ENCODE results near the gene ZBTB20. TPM values are rescaled to one million over a fixed set of nuclear protein-coding genes. Genes with fewer than 3 reads are reported as not detected.

Gene ZBTB20
- total RNA-seq, 2 experiments from 2014 or later = 5.2 to 6.4 TPM

DNA sequence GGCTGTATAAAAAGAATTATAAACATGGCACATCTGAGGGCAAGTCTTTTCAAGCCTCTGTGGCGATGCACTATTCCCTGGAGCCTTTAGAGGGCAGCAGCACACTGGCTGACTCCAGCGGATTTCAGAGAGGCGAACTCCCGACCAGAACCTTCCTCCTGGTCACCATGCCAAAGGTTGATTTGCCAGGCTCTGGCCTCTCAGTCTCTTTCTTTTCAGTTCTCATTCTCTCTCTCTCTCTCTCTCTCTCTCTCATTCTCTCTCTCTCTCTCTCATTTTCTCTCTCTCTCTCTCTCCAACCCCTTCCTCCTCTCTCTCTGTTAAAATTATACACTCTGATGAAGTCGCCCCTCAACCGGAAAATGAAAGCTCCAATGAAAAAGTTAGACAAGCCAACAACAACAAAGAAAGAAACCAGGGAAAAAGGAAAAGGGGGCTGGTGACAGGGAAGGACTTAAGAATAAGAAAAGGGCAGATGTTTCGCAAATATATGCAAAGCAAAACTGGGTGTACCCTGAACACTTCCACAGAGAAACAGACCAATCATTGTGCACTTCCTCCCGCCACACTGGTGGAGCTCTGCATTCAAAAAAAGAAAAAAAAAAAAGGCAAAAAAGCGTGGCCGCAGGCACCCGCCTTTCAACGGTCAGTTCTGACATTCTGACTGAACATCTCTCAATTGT, 763.1 kb downstream of the ZBTB20 start:
- peaks cover 11% of the 10 kb centered on the region for H3K4me1 Mint-ChIP-seq
- H3K27me3 Mint-ChIP-seq = no peaks in the 10 kb centered on the region
- peak overlapping the region; percentile 84 for H3K27ac Mint-ChIP-seq
- ChIA-PET CTCF (interaction anchor here (0.7 to 6.7 kb wide), 22 partner anchors 10 to 1335 kb away, joined by 3 to 89 read pairs (median 5); no protein-coding TSS in a partner anchor), POLR2A (interaction anchor here (0.6 kb wide), 1 partner anchor 1173 kb away, joined by 5 read pairs; the partner anchor contains the start of gene BOC)
- peaks cover 3% of the 10 kb centered on the region for H3K36me3 Mint-ChIP-seq (ENCODE audit: low read depth)
- DNase-seq = peak; percentile 83
- H3K9me3 Mint-ChIP-seq (ENCODE audit: low read depth) = no peaks in the 10 kb centered on the region
- peak; percentile 93 for ATAC-seq
- intact Hi-C loops (cut with DNase I, micrococcal nuclease) = loop anchor here (1.0 to 10.0 kb wide), 8 partner anchors 28 to 1431 kb away; no protein-coding TSS in a partner anchor
- peak overlapping the region; percentile 53 for H3K4me3 Mint-ChIP-seq

GRCh38 chr3:114380233-114380651, 766.8 kb downstream of the ZBTB20 start:
- Mint-ChIP-seq H3K4me1 (peaks cover 8% of the 10 kb centered on the region), H3K36me3 (ENCODE audit: low read depth) (peaks cover 2% of the 10 kb centered on the region), H3K4me3 (no peak overlapping the region), H3K27ac (no peak overlapping the region), H3K27me3 (no peaks in the 10 kb centered on the region), H3K9me3 (ENCODE audit: low read depth) (no peaks in the 10 kb centered on the region)
- no peak for DNase-seq
- ChIA-PET CTCF (interaction anchor here (0.6 to 6.7 kb wide), 10 partner anchors 8 to 472 kb away, joined by 3 to 89 read pairs (median 3); no protein-coding TSS in a partner anchor), POLR2A (no interaction called here)
- intact Hi-C loops (cut with DNase I, micrococcal nuclease) = loop anchor here (5.0 to 10.0 kb wide), 5 partner anchors 125 to 1435 kb away; no protein-coding TSS in a partner anchor
- no peak for ATAC-seq

GRCh38 chr3:114379266-114379665, 767.8 kb downstream of the ZBTB20 start:
- ATAC-seq (no peak), DNase-seq (no peak)
- Mint-ChIP-seq H3K36me3 (ENCODE audit: low read depth) (peaks cover 2% of the 10 kb centered on the region), H3K4me1 (peaks cover 4% of the 10 kb centered on the region), H3K27me3 (no peaks in the 10 kb centered on the region), H3K4me3 (no peak overlapping the region), H3K27ac (no peak overlapping the region), H3K9me3 (ENCODE audit: low read depth) (no peaks in the 10 kb centered on the region)
- intact Hi-C loops (cut with DNase I, micrococcal nuclease) = no loop called here
- POLR2A ChIA-PET = interaction anchor here (0.7 to 0.8 kb wide), 2 partner anchors 246 to 1405 kb away, joined by 3 read pairs; no protein-coding TSS in a partner anchor
- CTCF ChIA-PET = interaction anchor here (0.7 to 1.5 kb wide), 3 partner anchors 15 to 52 kb away, joined by 3 to 4 read pairs (median 3); no protein-coding TSS in a partner anchor

DNA sequence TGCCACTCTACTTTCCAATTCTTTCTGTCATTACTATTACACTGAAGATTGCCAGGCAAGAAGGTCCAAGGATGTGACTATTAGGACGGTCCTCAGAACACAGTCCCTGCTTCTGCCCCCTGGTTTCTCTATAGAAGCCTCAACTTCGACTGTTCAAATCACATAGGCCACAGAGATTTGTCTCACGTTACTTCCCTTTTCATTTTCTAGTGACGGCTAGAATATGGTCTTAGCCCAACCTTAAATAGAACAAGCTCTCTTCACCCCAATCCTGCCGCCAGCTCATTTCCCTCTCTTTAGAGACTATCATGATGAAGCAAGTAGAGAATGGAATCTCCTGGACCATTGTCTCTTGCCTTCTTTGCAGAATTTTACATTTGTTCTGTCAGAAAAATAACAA, 768.3 kb downstream of the ZBTB20 start:
- ChIA-PET CTCF (interaction anchor here (0.8 to 1.5 kb wide), 2 partner anchors 16 to 22 kb away, joined by 3 to 4 read pairs; no protein-coding TSS in a partner anchor), POLR2A (interaction anchor here (0.7 kb wide), 1 partner anchor 246 kb away, joined by 3 read pairs; no protein-coding TSS in a partner anchor)
- Mint-ChIP-seq H3K4me3 (no peak overlapping the region), H3K36me3 (ENCODE audit: low read depth) (peaks cover 2% of the 10 kb centered on the region), H3K27me3 (no peaks in the 10 kb centered on the region), H3K9me3 (ENCODE audit: low read depth) (no peaks in the 10 kb centered on the region), H3K4me1 (no peaks in the 10 kb centered on the region), H3K27ac (no peak overlapping the region)
- intact Hi-C loops (cut with DNase I, micrococcal nuclease) = no loop called here
- ATAC-seq (no peak), DNase-seq (no peak)

GRCh38 chr3:114377426-114377825, 769.7 kb downstream of the ZBTB20 start:
- Mint-ChIP-seq H3K36me3 (ENCODE audit: low read depth) (peaks cover 2% of the 10 kb centered on the region), H3K27me3 (no peaks in the 10 kb centered on the region), H3K27ac (no peak overlapping the region), H3K4me1 (no peaks in the 10 kb centered on the region), H3K4me3 (no peak overlapping the region), H3K9me3 (ENCODE audit: low read depth) (no peaks in the 10 kb centered on the region)
- DNase-seq (no peak), ATAC-seq (no peak)
- POLR2A ChIA-PET = no interaction called here
- intact Hi-C loops (cut with DNase I, micrococcal nuclease) = no loop called here
- CTCF ChIA-PET = interaction anchor here (0.7 to 1.9 kb wide), 3 partner anchors 9 to 542 kb away, joined by 3 to 9 read pairs (median 3); no protein-coding TSS in a partner anchor

GRCh38 chr3:114376516-114377185, 770.4 kb downstream of the ZBTB20 start:
- no peak for DNase-seq
- Mint-ChIP-seq H3K36me3 (ENCODE audit: low read depth) (peaks cover 2% of the 10 kb centered on the region), H3K27ac (no peak overlapping the region), H3K9me3 (ENCODE audit: low read depth) (no peaks in the 10 kb centered on the region), H3K4me3 (no peak overlapping the region), H3K27me3 (no peaks in the 10 kb centered on the region), H3K4me1 (no peaks in the 10 kb centered on the region)
- ChIA-PET POLR2A (no interaction called here), CTCF (interaction anchor here (0.7 to 1.9 kb wide), 7 partner anchors 10 to 1413 kb away, joined by 3 to 9 read pairs (median 3); no protein-coding TSS in a partner anchor)
- ATAC-seq = no peak
- intact Hi-C loops (cut with DNase I, micrococcal nuclease) = no loop called here

- Mint-ChIP-seq H3K27ac (no peak overlapping the region), H3K9me3 (ENCODE audit: low read depth) (no peaks in the 10 kb centered on the region), H3K36me3 (ENCODE audit: low read depth) (peaks cover 2% of the 10 kb centered on the region), H3K4me1 (no peaks in the 10 kb centered on the region), H3K27me3 (no peaks in the 10 kb centered on the region), H3K4me3 (no peak overlapping the region)
- DNase-seq (no peak), ATAC-seq (no peak)
- intact Hi-C loops (cut with DNase I, micrococcal nuclease) = no loop called here
- CTCF ChIA-PET = interaction anchor here (0.9 to 1.9 kb wide), 4 partner anchors 10 to 21 kb away, joined by 3 to 9 read pairs (median 4); no protein-coding TSS in a partner anchor
- POLR2A ChIA-PET = no interaction called here
Observed at GRCh38 chr3:114375608-114376421, 771.3 kb downstream of the ZBTB20 start.

GRCh38 chr3:114374433-114374990, 772.6 kb downstream of the ZBTB20 start:
- H3K27ac Mint-ChIP-seq = no peak overlapping the region
- no peaks in the 10 kb centered on the region for H3K27me3 Mint-ChIP-seq
- H3K4me1 Mint-ChIP-seq = no peaks in the 10 kb centered on the region
- DNase-seq (no peak), ATAC-seq (no peak)
- H3K36me3 Mint-ChIP-seq (ENCODE audit: low read depth) = peaks cover 2% of the 10 kb centered on the region
- intact Hi-C loops (cut with DNase I, micrococcal nuclease) = no loop called here
- no peak overlapping the region for H3K4me3 Mint-ChIP-seq
- ChIA-PET CTCF (no interaction called here), POLR2A (no interaction called here)
- no peaks in the 10 kb centered on the region for H3K9me3 Mint-ChIP-seq (ENCODE audit: low read depth)

DNA sequence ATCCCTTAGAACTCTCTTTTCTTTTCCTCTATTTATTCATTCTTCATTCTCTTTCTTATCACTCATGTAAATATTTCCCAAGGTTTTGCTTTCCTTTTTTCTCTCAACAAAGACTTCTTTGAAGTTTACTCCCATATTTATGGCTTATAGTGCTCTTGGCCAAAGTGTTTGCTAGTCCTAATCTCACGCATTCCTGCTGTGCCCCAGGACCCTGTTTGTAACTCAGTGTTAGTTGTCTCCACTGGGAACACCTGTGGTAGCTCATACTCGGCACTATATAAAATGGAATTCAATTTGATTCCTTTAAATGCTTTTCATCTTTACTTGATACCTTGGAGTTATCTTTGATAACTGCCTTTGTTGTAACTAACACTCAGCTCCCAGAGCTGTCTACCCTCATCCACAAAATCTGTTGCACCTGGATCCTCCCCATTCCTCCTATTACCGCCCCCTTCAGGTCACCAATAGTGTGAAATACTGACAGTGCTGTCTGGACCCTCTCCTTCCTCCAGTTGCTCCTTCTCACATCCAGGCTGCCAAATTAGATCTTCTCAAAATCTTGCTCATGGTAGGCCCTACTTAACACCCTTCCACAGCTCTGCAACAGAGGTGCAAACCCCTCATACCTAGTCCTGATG, 776.4 kb downstream of the ZBTB20 start:
- no peak overlapping the region for H3K27ac Mint-ChIP-seq
- ChIA-PET POLR2A (no interaction called here), CTCF (interaction anchor here (1.0 kb wide), 2 partner anchors 12 to 85 kb away, joined by 3 to 6 read pairs; no protein-coding TSS in a partner anchor)
- H3K4me1 Mint-ChIP-seq = no peaks in the 10 kb centered on the region
- ATAC-seq = no peak
- H3K27me3 Mint-ChIP-seq = no peaks in the 10 kb centered on the region
- H3K9me3 Mint-ChIP-seq (ENCODE audit: low read depth) = no peaks in the 10 kb centered on the region
- no peak overlapping the region for H3K4me3 Mint-ChIP-seq
- no peak for DNase-seq
- H3K36me3 Mint-ChIP-seq (ENCODE audit: low read depth) = no peaks in the 10 kb centered on the region
- intact Hi-C loops (cut with DNase I, micrococcal nuclease) = no loop called here

DNA sequence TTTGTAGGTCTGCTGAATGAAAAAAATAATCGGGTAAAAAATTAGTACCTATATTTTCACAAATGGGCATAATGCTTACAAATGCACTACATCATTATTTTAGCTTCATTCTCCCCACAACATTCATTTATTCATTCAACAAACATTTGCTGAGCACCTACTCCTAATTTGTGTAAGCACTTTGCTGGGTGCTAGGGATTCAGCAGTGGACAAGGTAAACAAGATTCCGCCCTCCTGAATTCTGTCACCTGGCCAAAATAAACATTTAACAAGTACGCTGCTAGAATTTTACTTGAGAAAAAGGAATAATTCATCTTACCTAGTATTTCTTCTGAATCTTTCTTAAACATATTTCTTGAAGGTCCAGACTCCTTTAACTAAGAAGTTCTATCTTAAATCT, 781.2 kb downstream of the ZBTB20 start:
- no peaks in the 10 kb centered on the region for H3K9me3 Mint-ChIP-seq (ENCODE audit: low read depth)
- H3K4me3 Mint-ChIP-seq = no peak overlapping the region
- H3K27me3 Mint-ChIP-seq = no peaks in the 10 kb centered on the region
- DNase-seq = no peak
- peaks cover 5% of the 10 kb centered on the region for H3K4me1 Mint-ChIP-seq
- intact Hi-C loops (cut with DNase I, micrococcal nuclease) = loop anchor here in 1 of 2 experiments (5.0 kb wide), 1 partner anchor 386 kb away; no protein-coding TSS in a partner anchor
- ChIA-PET POLR2A (no interaction called here), CTCF (interaction anchor here (1.5 kb wide), 1 partner anchor 10 kb away, joined by 4 read pairs; no protein-coding TSS in a partner anchor)
- no peak for ATAC-seq
- H3K27ac Mint-ChIP-seq = no peak overlapping the region
- no peaks in the 10 kb centered on the region for H3K36me3 Mint-ChIP-seq (ENCODE audit: low read depth)
